AG08396 (cell line): ENCODE data around the gene LOXL1.
"Not testable (repeated sequence)": the region's sequence is repeated elsewhere in the genome, so short reads cannot be mapped to it uniquely, and the experiment has no call there.

Experiments
- DNase-seq: peaks from one replicate; pipeline ENCODE4 v3.0.0; 2012; ENCODE audit warnings: low spot score, mixed read lengths

The LOXL1 gene

DNA sequence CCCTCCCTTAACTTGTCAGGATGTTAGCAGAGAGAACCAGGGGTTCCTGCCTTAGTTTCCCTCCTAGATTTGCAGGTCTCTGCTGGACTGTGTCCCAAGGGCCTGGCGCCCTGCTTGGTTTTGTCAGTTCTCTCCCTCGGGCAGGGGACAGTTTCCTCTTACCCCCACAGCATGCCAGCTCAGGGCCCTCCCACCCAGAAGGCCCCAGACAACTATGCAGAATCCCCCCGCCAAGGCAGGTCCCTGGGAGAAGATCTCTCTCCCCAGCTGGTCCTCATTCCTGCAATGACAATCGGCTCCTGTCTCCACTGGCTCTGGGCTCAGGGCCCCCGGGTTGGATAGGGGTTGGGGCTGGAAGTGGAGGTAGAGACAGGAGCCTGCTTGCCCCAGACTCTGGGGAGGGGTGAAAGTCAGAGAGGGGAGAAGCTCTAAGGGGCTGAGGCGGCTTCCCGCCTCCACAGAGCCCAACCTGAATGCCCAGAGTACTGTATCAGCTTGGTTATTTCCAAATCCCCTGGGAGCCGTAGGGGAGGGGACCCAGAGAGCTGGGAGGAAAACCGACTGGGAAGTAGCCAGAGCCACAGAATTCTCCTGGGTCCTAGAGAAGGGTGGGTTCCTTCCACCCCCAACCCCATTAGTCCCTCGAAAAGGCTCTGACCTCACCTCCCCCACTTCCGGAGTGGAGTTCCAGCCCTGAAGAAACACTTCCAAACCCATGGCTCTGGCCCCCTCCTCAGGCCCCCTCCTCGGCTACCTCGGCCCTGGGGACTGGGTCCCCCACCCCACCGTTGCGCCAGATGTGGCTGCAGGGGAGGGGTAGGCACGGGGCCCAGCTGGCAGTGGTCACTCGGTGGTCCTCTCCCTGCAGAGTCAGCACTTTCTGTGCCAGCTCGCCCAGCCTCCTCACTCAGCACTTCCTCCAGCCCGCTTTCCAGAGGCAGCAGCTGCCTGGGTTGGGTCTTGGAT lies 3.8 kb upstream of the LOXL1 start:
- peak; percentile 66 for DNase-seq

DNA sequence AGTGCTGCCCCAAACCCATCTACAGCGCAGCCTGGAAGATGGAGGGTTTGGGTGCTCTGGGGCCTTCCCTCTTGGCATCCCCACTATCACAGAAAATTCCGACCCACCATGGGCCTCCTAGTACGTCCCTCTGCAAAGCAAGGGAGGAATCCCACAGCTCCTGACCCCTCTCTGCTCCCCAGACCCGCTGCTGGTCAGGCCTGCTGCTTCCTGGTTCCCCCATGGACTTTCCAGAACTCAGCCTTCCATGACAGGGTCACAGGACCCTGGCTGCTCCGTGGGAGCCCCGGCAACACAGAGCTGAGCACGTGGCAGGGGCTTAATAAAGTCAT lies 3.1 kb upstream of the LOXL1 start:
- DNase-seq: no peak

DNA sequence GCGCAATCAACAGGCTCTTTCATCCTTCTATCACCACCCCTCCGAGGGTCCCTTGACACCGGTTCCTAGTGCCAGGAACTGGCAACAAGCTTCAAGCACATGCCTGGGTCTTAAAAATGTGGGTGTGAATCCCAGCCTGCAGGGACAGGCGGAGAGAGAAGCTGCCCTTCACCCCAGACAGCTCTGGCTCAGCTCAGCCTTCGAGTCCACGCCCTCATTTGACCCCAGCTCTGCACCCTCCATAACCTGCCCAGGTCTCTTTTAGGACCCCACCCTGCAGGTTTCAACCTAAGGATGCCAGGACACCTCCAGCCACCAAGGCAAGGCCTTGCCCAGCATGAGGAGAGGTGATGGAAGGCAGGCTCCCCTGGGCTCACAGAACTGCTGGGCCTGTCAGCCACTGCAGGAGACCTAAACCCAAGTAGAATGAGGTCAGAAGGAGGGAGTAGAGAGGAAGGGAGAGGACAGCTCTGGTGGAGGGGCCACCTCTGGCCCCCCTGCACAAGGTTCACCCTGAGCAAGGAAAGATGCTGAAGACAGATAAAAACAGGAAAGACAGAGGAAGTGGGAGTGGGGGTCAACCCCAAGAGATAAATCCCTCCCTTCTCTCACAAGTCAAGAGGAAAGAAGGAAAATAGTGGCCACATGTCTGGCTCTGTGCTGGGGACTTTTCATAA lies 2.6 kb upstream of the LOXL1 start:
- no peak for DNase-seq

DNA sequence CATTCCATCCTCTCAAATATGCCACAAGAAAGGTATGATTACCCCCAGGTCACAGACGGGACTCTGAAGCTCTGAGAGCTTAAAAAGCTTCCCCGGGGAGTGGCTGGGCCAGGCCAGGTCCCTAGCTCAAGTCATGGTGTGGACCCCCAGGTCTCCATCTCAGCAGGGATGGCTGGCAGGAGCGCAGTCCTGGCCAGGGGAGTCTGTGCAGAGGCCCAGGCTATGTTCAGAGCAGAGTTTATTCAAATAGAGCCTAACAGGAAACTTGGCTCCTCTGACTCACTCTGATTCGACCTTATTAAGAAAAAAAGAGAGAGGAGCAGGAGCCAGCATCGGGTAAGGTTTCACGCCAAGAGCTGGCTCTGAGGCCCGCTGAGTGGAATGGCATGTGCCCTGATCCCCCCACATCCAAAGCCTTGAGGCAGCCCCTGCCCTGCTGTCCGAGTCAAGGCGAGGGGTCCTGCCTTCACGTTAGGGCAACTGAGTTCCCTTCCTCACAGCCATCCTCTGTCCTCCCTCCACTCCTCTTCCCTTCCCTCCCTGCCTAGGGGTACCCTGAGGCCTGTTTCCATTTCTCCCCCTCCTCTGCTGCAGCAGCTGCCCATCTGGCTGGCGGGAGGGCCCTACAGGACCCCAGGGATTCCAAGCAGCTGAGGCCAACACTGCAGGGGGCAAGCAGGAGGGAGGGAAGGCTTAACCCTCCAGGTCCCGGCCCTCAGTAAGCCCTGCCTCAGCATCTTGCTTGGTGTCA lies 1.9 kb upstream of the LOXL1 start:
- DNase-seq: peak; percentile 83

DNA sequence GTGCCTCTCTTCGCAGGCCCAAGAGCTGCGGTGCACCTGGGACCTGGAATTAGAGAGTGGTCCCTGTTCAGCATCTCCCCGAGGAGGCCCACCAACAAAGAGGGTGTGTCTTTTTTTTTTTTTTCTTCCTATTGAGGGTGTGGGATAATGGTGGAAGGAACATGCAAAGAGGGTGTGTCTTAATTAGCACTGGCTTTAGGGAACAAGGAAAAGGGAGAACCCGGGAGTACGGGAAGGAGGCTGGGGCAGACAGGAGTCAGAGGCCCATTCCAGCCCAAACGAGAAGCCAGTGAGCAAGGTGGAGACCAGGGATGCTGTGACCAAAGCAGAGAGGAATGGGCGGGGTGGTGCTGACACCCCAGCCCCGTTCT lies 429 bp upstream of the LOXL1 start:
- DNase-seq: no peak

DNA sequence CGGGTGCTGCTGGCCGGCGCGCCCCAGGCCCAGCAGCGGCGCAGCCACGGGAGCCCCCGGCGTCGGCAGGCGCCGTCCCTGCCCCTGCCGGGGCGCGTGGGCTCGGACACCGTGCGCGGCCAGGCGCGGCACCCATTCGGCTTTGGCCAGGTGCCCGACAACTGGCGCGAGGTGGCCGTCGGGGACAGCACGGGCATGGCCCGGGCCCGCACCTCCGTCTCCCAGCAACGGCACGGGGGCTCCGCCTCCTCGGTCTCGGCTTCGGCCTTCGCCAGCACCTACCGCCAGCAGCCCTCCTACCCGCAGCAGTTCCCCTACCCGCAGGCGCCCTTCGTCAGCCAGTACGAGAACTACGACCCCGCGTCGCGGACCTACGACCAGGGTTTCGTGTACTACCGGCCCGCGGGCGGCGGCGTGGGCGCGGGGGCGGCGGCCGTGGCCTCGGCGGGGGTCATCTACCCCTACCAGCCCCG lies 777 bp downstream of the LOXL1 start:
- peak; percentile 75 for DNase-seq

DNA sequence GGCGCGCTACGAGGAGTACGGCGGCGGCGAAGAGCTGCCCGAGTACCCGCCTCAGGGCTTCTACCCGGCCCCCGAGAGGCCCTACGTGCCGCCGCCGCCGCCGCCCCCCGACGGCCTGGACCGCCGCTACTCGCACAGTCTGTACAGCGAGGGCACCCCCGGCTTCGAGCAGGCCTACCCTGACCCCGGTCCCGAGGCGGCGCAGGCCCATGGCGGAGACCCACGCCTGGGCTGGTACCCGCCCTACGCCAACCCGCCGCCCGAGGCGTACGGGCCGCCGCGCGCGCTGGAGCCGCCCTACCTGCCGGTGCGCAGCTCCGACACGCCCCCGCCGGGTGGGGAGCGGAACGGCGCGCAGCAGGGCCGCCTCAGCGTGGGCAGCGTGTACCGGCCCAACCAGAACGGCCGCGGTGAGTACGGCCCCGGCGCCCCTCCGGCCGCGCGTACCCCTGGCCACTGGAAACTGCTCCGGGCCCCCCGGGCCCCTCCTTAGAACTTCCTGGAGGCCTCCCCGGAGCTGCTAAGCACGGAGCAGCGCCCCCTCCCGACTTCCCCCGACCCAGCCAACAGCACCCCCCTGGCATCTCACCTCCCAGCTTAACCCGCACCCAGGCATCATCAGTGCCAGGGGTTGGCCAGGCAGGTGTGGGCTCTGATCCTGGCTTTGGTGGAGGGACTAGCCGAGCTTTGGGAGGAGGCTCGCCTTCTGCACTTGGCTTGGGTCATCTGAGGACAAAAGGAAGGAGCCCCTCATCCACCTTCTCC lies 1.4 kb downstream of the LOXL1 start:
- DNase-seq: peak; percentile 73

DNA sequence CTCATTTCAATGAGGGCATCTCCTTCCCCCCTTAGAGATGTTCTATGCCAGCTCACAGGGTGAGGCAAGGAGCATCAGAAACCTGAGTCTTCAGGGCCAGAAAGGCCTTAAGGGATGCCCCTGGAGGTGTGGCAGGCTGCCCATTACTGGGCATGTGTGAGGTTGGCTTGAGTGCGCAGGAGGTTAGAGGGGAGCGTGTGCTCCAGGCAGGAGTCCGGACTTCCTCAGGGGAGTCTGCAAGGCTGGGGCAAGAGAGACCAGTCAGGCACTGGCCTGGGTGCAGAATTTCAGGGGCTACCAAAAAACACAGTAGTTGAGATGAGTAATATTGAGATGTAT lies 1.9 kb downstream of the LOXL1 start:
- no peak for DNase-seq

DNA sequence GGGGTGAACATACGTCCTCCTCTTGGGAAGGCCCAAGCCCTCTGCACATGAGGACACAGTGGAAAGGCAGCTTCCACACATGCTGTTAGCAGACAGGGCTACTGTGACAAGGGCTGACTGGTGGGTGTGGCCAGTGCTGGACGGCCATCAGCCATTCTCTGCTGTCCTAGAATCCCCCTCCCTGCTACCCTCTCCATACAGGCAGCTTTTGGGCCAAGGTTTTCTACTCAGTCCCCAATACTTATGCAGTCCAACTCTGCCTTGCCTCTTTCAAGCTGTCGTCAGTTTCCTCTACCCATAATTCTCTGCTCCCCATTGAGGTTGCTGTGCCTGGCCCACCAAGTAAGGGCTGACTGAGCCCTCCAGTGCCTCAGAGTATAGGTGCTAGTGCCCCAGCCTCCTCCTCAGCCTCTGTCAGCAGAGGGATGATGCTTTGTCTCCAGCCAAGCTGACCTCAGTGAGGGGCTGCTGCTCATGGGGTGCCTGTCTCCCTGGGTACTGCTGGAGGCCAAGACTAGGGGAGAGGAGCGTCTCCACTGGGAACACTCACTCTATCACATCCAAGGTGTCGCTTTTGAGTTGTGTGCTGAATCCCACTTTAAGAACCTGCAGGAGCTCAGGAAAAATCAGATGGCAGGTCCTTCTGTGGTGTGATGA lies 2.8 kb downstream of the LOXL1 start:
- DNase-seq: peak; percentile 45

DNA sequence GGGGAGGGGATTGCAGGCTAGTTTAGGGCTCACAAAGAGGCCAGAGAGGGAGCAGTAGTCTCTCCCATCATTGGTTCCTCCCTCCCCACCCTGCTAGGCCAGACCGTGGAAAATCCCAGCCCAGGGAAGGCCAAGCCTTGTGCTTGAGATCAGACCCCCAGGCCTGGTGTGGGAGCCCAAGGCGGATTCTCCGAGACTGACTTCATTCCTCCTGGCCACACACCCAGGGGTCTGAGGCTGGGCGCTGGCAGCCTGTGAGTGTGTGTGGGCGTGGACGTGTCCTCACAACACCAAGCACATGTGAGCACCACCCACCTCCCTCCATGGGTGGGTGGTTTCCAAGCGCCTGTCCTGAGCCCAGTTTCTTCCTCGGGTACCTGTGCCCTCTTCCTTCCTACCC lies 4.1 kb downstream of the LOXL1 start:
- peak; percentile 73 for DNase-seq

DNA sequence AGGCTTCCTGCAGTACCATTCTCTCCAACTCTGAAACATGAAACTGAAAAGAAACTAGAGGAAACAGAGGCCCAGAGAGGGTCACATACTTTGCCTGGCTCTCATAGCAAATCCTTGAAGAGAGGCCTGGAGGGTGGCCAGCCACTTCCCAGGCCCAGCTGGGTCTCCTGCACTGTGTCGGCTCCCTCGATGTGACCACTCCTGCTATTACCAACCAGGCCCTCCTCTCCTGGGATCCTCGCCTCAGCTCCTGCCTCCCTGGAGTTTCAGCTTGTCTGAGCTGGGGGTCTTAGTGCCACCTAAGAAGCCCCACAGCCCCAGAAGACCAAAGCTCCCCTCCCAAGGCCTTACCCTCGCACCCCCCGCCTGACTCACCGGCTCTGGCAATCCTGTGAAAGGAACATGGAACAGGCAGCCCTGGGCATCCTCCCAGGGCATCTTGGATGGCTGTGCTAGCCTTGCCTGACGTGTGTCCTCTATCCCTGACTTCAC lies 4.6 kb downstream of the LOXL1 start:
- peak; percentile 78 for DNase-seq

DNA sequence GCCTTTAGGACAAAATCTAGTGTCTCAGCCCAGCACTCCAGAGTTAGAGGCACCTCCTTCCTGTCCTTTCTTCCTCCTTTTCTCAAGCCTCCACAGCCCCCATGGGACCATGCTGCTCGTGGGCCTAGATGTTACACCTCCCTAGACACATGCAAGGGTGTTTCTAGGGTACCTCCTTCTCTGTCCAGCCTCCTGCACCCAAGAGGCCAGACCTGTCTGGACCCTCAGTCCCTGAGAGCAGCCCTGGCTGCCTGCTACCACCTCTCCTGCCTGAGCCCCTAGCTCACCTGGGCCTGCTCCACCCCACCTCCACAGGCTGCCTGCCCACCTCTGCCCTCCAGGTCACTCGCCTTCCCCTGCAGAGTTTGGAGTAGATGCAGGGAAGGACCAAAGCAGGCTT lies 5.2 kb downstream of the LOXL1 start:
- no peak for DNase-seq

DNA sequence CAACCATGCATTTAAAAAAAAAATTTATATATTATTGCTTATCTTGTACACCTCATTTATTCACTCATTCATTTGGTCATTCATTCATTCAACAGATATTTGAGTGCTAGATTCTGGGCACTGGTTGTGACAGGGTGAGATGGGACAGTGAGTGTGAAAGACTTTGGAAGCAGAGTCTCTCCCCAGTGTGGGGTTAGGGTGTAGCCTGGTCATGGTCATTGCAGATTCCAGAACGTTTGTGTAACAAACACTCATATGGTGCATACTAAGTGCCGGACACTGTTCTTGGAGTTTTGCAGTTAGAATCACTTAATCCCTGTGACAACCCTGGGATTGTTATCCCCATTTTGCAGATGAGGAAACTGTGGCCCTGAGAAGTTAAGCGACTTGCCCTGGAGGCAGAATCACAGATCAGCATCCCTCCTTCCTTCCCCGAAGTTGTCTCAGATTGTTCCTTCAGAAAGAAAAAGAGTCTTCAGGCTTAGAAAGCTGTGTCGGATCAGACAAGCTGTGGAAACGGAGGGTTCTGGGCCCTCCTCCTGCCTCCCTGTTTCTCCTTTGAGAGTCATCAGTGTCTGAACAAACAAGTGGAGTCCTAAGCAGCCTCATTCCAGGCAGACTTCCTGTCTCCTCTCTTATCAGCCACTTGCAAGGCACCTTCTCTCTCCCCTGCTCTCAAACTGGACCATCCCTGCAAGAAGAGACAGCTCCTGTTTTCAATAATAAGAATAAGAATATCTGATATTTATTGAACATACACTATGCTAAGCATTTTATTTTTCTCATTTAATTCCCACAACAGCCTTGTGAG lies 6.3 kb downstream of the LOXL1 start:
- DNase-seq: no peak

DNA sequence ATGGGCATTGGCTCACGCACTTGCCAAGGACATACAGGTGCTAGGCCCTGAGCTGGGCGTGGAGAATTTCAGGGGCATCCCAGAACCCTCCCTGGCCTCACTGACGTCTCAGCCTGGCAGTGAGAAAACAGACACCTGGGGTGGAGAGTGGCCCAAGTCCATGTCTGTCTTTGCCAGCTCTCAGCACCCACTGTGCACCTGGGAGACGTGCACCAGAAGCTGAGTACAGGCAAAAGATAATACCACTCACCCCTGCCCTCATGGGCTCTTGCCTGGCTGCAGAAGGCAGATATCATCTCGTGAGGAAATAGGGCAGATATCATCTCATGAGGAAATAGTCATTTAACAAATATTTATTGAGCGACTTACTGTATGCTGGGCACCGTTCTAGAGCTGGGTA lies 8.0 kb downstream of the LOXL1 start:
- no peak for DNase-seq

DNA sequence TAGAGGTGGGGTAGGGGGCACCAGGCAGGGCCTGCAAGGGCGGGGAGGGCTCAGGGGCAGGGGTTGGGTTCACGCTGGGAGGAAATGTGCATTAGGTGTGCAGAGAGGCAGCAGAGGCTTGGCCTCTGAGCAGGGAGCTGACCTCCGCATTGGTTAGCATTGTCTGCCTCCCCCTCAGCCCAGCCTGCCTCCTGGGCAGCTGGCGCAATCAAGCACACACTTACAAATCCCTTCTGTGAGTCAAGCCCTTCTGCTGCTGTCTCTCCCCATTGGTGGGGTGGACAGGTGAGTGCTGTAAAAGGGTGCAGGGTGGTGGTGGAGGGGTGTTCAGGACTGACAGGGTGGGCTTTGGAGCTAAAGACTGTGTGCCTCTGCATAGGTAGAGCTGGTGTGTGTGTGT lies 9.3 kb downstream of the LOXL1 start:
- DNase-seq: no peak

DNA sequence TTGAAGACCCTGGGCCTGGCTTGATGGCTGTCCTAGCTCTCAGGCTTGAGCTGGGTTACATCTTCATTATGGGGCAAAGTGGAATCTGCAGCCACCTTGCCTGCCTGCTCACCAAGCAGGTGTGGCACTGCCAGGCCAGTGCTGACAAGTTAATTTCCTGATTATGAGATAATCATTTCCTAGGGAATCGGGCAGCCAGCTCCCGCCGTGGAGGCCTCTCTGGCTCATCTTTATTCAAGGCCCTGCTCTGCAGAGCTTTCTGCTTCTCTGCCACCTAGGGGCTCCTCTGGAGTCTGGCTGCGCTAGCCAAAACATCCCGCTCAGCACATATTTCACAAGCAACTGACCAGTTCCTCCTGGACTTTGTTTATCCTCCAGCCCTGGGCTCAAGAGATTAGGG lies 9.9 kb downstream of the LOXL1 start:
- peak; percentile 74 for DNase-seq

DNA sequence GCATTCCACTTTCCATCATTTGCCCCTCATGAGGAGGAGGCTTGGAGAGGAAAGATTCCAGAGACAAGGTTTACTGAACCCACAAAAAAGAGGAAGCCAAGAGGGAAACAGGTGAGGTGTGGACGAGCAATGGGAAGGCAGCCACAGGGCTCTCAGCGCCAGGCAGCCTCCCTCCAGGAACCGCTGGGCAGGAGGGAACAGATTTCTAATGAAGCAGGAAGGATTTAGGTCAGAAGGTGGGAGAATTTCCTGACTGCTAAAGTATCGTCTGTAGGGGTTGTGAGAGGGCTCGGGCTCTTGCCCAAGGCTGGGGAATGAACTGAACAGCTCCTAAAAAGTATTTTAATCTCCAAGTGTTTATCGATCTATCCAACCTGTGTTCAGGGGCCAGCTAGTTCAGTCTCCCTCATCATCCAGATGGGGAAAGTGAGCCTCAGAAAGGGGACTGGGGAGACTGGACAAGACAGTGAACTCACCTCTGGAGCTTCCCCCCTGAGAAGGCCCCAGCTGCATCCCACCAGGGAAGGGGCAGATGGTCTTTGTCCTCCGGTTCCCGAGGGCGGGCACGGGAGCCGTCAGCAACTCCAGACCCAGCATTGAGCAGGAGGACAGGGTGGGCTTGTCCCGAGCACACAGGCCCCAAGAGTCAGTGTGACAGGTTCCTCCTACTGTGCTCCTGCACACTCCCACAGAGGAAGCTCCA lies 10.5 kb downstream of the LOXL1 start:
- no peak for DNase-seq

DNA sequence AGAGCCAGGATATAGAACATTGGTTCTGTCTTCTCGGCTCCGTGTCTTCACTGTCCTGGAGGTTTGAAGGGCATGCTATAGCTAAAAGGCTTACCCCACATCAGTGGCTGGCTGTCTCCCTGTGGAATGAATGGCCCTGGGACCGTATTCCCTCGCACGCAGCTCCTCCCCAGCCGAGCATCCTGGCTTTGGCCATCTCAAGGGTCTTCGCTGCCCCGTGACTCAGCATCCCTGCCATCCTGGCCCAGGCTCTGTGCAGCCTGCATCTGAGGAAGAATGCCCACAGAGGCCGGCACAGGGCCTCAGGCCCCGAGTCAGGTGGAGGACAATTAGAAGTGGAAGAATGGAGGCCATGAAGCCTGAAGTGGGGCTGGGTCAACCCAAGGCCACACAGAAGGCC lies 11.0 kb downstream of the LOXL1 start:
- no peak for DNase-seq

DNA sequence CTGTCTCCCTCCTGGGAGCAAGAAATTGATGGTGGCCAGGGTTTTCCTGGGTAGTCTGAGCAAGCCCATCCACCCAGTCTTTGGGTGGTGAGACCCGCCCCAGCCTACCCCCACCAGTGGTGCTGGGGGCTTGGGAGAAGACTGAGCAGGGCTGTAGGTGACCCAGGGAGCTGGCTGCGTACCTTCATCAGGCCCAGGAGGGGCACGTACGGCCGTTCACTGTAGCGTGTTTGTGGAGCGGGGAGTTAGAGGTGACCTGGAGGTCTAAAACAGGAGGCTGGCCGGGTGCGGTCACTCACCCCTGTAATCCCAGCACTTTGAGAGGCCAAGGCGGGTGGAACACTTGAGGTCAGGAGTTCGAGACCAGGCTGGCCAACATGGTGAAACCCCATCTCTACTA lies 11.5 kb downstream of the LOXL1 start:
- no peak for DNase-seq

DNA sequence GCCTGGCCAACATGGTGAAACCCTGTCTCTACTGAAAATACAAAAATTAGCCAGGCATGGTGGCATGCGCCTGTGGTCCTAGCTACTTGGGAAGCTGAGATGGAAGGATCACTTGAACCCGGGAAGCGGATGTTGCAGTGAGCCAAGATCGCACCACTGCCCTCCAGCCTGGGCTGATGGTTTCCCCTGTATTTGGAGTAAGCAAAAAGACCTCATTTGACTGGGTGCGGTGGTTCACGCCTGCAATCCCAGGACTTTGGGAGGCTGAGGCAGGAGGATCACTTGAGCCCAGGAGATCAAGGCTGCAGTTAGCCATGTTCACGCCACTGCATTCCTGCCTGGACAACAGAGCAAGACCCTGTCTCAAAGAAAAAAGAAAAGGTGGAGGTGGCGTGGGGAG lies 12.3 kb downstream of the LOXL1 start:
- not testable (repeated sequence) for DNase-seq
